GM19452 (cell line): ENCODE results near the gene THAP7.
"Not testable (repeated sequence)": the region's sequence is repeated elsewhere in the genome, so short reads cannot be mapped to it uniquely, and the experiment has no call there.

ENCODE experiments used
- ATAC-seq: cut with Tn5 transposase; IDR thresholded peaks from one replicate; pipeline ENCODE4 v1.9.1; 2021; ENCODE audit not compliant: unreplicated experiment

The THAP7 gene

DNA sequence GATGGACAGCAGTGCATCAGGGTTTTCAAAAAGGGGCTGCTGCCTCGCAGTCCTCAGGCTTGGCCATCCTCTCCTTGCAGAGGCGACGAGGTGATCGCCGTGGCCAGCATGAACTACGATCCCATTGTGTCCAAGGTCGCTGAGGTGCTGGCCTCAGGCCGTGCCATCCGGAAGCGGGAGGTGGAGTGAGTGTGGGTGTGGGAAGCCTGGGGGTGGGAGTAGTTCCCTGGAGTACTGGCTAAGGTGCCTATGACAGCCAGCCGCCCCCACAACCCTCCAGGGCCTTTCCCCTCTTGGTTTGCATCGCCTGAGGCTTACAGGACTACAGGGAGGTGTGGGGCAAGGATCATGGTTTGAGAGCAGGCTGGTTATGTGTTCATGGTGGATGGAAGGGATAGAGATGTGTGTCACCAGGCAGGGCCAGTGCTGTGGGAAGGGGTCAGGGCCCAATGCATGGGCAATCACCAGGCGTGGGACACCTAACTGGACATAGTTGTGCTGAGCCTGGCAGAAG is 21.9 kb downstream of the THAP7 start:
- no peak for ATAC-seq

DNA sequence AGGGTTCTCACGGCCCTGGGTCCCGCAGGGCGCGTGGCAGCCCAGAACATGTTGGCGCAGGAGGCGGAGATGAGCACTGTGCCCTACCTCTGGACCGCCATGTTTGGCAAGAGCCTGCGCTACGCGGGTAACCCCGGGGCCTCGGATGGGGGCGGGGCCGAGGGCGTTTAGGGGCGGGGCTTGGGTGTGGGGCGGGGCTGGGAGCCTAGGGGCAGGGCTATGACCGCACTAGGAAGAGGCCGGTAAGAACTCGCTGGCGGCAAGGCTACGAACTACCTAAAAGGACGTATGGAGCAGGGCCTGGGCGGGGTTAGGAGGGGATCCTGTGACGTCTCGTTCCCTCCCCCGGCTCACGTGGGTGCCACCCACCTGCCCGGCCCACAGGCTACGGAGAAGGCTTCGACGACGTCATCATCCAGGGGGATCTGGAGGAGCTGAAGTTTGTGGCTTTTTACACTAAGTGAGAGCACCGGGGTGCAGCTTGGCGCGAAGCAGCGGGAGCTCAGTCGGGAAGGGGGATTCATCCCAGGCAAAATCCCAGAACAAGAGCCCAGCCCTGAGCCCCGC is 22.6 kb downstream of the THAP7 start:
- ATAC-seq, result no peak

DNA sequence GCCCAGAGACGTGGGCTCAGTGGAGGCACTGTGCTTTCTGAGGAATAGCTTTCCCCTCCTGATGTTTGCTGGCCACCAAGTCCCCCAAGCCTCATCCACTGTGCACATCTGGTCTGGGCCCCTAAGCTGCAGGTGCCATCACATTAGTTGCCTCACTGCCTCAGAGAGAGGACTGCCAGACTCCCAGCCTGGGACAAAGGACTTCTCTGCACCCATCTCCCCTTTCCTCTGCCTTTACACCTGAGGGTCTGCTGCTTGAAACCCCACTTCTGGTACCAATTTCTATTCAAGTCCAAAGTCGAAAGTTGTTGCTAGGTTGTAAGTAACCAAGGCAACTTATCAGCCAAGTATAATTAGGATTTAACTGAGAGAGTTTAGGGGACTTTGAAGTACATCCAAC is 23.5 kb downstream of the THAP7 start:
- ATAC-seq, result no peak

DNA sequence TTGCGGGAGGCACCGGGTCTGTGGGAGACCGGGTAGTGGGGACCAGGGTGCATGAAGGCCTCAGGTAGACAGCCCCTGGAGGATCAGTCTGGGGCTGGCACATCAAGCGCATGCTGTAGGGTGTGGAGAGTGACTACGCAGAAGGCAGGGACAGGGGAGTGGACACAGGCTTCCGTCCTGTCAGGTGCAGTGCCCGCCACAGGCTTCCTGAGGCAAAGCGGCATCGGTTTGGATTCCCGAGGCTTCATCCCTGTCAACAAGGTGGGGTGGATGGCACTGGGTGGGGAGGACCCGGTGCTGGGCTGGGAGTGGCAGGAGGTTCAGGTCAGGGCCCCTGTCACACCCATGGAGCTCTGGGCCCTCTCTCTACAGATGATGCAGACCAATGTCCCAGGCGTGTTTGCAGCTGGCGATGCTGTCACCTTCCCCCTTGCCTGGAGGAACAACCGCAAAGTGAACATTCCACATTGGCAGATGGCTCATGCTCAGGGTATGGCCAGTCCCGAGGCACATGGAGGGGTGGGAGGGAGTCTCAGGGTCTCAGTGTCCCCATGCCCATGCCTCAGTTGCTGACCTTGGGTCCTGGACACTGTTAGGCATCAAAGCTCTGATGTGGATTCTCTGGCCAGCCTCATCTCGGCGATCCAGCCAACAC is 24.3 kb downstream of the THAP7 start:
- ATAC-seq, result no peak

DNA sequence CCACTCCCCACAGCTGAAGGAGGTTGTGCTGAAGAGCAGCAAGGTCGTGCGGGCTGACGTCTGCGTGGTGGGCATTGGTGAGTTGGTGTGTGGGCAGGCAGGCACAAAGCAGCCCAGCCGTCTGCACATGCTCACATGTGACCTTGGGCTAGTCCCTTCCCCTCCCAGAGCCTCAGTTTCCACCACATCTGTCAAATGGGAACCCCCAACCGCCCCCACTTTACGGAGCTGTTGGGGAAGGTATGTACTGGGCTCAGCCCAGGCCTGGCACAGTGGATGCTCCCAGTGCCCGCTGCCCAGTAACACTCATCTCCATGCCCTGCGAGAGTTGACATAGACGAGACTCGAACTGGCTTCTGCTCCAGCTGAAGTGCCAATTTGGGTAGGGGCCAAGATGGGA is 24.9 kb downstream of the THAP7 start:
- ATAC-seq, result no peak

DNA sequence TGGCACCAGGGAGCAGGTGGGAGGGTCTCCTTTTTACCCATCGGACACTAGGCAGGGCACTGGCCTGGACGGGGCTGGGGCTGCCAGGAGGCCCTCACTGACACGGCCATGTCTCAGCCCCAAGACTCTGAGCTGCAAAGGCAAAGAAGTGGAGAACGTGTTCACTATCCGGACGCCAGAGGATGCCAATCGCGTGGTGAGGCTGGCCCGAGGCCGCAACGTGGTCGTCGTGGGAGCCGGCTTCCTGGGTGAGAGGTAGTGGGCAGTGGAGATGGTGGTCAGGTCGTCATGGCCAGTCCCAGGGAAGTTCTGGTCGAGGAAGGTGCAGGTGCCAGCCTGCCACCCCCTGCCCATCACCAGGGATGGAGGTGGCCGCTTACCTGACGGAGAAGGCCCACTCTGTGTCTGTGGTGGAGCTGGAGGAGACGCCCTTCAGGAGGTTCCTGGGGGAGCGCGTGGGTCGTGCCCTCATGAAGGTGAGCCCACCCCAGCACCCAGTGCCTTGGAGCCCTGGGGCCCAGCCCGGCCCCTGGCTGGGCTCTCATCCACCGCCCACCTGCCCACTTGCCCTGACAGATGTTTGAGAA is 25.5 kb downstream of the THAP7 start:
- ATAC-seq, result no peak

DNA sequence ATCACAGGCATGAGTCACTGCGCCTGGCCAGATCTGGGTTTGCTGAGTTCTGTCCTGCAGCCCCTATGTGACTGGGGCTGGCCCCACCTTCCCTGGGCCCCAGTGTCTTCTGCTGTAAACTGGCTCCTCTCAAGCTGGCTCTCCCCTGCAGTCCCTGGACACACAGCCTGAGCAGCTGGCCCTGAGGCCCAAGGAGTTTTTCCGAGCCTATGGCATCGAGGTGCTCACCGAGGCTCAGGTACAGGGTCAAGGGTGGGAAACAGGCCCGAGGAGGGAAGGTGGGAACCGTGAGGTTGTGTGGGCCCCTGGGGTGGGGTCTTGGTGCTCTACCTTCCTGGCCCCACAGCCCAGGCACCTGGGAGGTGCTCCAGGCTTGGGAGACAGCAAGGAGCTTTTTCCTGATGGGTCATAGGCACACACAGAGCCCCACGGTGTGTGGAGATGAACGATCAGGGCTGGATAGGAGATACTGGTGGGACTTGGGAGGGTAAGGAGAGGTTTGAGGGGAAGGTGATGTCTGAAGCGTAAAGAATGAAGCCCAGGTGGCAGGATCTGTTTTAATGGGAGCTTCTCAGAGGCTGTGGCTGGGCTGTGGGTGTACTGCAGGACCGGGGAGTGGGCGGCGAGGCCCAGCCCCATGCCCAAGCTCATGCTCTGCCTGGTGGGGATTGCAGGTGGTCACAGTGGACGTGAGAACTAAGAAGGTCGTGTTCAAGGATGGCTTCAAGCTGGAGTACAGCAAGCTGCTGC is 26.2 kb downstream of the THAP7 start:
- no peak for ATAC-seq

DNA sequence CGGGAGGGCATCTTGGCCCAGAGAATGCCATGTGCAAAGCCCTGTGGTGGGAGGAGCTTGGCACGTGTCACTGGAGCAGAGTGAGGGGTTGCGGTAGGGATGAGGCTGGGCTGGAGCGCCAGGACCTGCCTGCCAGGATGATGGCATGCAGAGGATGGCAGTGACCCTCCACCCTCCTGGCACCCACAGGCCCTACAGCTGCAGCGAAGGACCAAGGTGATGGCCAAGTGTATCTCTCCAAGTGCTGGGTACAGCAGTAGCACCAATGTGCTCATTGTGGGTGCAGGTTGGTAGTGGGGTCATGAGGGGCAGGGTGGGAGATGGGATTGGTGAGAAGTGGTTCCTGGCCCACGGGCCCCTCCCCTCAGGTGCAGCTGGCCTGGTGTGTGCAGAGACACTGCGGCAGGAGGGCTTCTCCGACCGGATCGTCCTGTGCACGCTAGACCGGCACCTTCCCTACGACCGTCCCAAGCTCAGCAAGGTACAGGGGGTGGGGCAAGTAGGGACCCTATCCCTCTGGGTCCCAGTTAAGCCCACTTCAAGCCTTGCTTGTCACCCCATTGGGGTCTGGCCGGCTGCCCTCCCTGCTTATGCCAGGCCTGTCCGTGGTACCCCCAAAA is 27.5 kb downstream of the THAP7 start:
- ATAC-seq, result no peak

DNA sequence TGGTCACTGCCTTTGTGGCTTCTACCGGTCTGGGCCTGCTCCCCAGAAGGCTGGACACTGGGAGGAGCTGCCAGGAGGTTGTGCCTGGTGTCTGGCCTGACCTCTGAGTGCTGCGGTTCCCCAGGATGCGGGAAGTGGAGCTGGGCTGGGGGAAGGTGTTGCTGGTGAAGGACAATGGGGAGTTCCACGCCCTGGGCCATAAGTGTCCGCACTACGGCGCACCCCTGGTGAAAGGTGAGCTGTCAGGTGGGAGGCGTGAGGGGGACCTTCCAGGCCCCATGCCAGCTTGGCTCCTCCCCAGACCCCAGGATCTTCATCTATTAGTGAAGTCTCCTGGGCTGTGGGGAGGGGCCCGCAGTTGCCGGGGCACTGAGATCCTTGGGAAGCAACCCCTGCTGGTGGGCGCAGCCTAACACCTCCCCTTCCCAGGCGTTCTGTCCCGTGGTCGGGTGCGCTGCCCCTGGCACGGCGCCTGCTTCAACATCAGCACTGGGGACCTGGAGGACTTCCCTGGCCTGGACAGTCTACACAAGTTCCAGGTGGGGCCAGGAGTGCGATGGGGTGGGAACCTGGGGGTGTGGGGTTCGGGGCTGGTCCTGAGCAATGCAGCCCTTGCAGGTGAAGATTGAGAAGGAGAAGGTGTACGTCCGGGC is 28.2 kb downstream of the THAP7 start:
- no peak for ATAC-seq

DNA sequence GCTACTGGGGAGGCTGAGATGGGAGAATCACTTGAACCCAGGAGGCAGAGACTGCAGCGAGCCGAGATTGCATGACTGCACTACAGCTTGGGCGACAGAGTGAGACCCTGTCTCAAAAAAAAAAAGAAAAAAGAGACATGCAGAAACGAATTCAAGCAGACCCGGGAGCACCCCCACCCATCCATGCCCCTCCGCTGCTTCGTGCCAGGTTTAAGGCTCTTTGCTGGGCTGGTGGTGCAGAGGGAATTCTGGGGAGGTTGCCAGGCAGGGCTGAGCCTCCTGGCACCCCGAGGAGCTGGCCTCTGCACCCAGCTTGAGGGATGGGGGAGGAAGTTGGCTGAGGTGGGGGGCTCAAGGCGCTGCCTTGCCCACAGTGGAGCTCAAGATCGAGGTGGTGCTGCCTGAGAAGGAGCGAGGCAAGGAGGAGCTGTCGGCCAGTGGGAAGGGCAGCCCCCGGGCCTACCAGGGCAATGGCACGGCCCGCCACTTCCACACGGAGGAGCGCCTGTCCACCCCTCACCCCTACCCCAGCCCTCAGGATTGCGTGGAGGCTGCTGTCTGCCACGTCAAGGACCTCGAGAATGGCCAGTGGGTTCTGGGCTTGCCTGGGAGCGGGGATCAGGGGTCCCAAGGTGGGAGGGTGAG is 28.9 kb downstream of the THAP7 start:
- ATAC-seq, result no peak

DNA sequence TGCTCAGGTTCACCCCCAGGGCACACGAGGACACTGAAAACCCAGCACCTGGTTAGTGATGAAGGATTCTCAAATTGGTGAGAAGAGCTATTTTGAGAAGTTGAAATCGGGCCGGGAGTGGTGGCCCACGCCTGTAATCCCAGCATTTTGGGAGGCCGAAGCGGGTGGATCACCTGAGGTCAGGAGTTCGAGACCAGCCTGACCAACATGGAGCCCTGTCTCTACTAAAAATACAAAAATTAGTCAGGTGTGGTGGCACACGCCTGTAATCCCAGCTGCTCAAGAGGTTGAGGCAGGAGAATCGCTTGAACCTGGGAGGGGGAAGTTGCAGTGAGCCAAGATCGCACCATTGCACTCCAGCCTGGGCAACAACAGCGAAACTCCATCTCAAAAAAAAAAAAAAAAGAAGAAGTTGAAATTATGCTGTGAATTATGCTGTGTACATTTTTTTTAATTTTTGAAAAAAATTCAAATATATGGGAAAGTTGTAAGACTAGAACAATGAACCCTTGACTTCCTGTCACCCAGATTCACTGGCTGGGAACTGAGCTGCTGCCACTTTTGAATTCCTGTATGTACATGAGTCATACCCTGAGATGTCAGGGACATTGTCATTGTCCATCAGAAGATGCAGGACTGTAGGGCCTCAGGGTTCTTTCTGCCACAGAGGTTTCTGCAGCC is 29.8 kb downstream of the THAP7 start:
- ATAC-seq, result not testable (repeated sequence)

DNA sequence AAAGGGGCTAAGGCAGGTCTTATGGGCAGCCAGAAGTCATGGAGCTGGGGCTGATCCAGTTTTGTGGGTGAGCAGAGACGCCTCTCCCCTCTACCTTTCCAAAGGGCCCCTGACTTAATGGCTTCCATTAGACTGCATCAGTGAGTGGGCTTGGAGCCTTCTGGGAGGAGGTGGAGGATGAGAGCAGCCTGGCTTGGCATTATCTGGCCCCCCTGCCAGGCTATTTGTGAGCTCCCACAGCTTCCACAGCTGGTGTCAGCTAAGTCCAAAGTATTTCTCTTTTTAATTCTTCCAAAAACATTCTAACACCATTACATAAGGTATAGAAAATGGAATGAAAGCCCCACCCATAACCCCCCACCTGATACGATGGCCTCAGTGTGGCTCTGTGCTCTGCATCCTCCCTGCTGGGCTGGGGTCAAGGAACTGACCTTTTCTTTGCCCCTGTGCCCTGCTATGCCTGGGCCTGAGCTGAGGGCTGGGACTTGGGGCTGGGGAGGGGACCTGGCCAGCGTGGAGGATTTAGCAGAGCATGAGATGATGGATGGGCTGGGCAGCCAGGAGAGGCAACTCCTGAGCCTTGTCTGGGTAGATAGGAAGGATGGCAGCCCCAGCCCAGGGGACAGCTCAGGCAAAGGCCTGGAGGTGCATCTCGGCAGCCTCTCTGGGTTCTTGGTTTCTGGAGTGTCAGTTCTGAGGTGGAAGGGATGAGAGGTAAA is 30.8 kb downstream of the THAP7 start:
- ATAC-seq, result no peak

DNA sequence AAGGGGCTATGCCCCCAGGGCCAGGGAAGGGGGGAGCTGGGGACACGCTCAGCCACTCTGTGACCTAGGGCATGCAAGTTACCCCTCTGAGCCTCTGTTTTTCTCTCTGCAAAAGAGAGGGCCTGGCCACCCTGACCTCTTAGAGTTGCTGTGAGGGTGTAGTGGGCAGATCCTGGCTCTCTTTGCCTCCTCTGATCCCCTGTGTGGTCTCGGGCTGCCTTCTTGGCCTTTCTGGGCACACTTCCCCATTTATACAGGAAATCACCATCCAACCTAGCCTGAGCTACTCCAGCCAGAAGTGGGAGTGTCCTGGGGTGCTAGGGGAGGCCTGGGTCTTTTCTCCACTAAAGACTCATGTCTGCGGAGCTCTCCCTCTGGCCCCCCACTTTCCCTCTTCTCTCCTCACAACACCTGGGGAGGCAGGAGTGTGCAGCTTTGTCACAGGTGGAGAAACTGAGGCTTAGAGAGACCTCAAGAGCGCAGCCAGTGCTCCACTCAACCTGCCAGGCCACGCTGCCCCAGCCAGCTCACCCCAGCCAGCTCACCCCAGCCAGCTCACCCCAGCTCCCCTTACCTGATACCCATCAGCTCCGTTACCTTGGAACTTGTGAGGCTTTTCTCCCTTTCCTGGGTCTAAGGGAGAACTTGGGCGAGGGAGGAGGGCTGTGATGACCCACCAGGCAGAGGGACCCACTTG is 33.5 kb downstream of the THAP7 start:
- no peak for ATAC-seq

DNA sequence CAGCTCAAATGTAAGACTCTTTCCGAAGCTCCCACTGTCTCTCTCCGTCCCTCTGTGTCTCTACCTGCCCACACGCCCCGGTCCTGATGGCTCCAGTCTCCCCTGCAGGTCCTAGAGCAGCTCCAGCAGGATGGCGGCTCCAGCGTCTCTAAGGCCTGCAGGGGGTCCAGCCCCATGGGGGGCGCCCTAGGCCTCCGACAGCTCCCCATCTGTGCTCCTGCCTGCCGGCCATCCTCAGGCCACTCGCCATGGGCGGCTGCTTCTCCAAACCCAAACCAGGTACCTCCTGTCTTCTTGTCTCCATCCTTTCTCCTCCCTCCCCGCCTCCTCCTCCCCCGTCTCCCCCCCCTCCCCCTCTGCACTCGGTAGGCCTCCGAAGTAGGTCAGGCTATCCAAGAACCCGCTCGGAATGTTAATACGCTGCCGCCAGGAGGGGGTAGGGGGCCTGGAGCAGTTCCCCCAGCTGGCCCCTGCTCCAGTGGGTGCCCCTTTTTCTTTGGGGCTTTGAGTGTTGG is 34.2 kb downstream of the THAP7 start:
- ATAC-seq, result no peak

DNA sequence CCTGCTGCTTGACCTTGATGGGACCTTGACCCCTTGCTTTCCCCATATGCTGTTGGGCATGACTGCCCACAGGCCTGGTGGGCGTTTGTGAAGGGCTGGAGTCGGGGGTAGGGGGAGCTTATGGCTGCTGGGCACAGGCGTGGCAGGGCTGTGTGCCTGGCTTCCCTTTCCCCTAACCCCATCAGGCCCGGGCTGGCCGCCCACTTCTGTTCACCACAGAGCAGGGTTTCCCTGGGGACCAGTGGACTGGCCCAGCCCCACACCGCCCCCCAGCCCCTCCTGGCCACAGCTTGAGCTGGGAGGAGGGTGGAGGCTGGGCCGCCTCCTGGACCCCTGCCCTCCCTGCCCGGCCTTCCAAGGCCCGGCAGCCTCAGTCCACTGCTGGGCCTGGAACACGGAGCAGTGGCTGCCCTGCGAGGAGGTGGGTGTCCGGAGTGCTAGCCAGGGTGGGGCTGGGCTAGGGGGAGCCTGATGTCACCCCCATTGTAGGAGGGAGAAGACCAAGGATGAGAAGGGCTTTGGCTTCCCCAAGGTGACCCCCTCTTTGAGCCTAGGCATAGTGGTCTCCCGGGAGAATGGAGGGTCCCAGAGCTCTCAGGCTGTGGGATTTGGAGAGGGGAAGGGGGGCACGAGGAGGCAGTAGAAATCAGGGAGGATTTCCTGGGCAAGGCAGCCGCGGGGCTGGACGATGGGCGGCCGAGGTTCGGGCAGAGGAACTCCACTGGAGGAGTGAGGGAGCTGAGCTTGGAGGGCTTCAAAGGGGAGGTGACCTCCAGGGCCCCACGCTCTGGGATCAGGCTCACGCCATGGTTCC is 34.8 kb downstream of the THAP7 start, which contains the start of gene AIFM3:
Gene AIFM3, plus strand, starts transcription at position 373 of the 814 bp plus-strand sequence. CDS start 690 bp downstream, outside the sequence.
- no peak for ATAC-seq

DNA sequence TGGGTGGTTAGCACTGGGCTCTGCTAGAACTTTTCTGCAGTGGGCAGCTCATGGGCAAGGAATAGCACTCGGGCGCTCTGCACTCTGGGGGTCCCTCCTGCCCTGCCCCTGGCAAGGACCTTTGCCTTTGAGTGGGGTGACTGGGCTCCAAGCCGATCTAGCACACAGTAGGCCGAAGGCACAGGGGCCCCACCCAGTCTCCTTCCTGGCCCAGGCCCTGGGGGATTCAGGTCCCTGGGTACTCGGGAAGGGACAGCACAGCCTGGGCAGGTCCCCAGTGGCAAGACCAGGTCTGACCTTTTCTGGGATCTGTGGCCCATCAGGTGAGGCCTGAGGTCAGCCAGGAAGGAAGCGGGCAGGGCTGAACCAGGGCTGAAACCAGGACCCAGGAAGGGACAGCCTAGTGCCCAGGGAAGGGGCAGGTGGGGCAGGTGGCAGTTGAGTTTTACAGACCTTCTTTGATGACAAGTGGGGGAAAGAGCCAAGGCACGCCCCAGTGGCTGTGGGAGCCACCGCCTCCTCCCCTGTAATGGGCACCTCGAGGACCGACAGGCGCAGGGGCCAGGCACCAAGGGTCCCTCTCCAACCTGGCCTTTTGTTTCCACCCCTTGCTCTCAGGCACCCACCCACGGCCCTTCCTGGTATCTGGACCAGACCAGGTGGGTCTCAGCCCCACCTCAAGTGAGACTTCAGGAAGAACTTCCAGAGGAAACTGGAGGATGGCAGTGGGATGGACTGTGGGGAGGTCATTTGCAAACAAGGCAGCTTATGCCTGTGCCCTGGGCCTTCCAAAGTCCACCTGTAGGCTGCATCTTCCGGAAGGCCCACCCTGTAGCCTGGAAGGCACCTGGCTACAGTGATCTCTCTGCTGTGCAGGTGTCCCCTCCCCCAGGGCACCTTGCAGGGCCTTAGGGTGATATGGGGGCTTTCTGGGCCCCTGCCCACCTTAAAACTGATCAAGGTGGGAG is 35.7 kb downstream of the THAP7 start:
- no peak for ATAC-seq
